Activated T-cell treated with anti-CD3 and anti-CD28 coated beads for 1 hour (primary cell): ENCODE data around the gene FAM53A.
"Not testable (repeated sequence)": the region's sequence is repeated elsewhere in the genome, so short reads cannot be mapped to it uniquely, and the experiment has no call there.

Experiments
- DNase-seq: peaks from one replicate; pipeline ENCODE4 v3.0.0-alpha.2; 2020; ENCODE audit warnings: low read depth

The FAM53A gene

DNA sequence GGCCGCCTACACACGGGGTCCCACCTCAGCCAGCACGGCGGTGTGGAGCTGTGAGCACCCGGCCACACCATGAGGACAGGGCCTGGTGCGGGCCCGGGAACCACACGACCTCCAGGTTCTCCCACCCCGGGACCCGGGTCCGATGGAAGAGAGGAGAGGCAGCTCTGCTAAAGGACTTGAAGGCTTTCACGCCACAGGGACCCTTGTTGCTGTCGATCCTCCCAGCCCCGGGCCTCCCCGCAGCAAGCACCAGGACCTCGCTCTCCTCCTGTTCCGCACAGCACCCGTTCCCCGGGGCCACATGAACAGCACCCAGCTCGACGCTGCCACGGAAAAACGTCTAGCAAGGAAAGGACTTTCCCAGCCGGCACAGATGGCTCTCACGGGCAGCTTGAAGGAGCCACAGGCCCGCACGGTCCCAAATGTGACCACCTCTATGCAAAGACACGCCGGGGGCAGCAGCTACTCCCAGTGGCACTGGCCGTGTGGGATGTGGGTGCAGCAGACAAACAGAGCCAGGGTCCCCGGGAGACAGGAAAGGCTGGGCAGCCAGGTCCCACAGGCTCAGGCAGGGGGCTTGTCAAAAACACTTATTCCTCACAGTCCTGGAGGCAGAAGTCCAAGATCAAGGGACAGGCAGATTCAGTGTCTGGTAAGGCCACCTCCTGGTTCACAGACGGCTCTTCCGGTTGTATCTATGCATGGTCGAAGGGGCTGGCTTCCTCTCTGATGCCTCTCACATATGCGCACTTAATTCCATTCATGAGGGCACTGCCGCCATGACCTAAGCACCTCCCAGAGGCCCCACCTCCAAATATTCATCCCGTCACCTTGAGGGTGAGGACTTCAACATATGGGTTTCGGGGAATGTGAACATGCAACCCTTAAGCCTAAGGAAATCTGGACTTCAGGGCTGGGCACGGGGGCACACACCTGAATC, 24.7 kb downstream of the FAM53A start:
- DNase-seq = no peak

DNA sequence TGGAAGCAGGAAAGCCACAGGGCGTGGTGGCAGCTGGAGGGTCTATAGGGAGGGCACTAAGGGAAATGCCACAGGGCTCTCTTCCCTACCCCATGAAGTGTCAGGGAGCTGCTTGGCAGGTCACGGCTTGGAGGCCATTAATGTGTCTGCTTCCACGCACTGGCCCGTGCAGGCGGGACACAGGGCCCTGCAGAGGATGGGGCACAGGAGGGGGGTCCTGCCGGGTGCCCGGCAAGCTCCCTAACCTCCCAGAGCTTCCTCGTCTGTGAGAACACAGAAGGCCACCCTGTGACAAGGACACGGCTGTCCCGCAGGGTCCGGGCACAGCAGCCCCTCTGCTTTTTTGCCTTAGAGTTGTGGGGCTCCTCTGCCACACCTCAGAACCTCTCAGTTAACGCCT, 25.5 kb downstream of the FAM53A start:
- no peak for DNase-seq

DNA sequence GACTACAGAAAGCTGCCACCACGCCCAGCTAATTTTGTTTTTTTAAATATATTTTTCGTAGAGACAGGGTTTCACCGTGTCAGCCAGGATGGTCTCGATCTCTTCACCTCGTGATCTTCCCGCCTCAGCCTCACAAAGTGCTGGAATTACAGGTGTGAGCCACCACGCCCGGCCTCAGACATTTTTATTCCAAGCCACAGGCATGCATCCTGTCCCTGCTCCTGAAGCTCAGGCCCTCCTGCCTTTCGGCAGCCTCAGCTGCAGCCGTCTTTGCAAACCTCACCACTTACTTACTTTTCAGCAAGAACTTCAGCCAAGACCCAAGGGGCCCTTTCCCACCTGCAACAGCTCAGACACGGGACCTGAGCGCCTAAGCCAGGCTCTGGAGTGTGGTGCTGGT, 26.0 kb downstream of the FAM53A start:
- no peak for DNase-seq

DNA sequence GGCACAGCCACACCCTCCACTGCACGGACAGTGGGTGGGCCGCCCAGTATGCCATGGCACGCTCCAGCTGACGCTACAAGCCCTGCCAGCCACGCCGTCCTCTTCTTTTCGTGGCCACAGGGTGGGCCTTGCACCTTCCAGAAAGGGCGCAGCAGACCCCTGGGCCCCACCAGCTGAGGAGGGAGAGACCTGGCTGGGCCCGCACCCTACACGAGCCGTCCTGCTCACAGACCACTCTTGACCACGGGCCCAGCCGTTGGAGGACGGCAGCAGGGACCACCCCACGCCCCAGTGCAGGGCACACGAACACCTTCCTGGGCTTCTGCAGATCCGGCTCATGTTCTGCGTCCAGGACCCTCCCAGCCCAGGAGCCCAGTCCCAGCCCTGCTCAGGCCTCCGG, 27.1 kb downstream of the FAM53A start:
- no peak for DNase-seq

DNA sequence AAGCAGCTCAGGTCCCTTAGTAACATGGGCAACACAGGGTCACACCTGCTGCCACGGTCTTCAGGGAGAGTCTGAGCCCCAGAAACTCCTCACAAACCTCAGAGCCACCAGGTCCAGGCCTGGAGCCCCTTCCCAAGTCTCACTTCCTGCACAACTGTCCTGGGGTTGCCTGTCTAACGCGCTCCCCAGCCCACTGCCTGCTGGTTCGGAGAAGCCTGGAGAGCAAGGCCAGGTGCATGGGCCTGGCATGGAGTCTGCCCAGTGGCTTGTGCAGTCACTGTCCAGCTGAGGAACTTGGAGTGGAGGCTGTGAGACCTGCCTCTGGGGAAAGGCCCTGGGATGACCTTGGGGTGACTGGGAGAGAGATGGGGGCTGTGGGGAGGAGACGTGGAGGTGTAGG, 28.0 kb downstream of the FAM53A start:
- DNase-seq = no peak

DNA sequence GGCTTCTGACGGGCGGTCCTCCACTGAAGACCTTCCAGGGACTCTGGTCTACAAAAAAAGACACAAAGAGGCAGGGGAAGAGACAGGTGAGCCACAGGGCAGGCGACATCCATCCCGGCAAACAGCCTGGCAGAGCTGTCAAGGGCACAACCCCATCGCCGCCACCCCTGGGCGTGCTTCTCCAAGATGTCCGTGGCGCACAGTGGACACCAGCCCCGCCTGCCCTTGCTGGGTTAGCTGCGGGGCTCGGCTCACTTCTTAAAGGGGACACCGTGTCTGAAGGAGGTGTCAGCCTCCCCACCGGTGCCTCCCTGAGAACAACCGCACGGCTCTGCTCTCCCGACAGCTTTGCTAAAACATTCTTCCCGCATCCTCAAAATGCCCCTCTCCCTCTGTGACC, 28.4 kb downstream of the FAM53A start:
- DNase-seq = no peak

DNA sequence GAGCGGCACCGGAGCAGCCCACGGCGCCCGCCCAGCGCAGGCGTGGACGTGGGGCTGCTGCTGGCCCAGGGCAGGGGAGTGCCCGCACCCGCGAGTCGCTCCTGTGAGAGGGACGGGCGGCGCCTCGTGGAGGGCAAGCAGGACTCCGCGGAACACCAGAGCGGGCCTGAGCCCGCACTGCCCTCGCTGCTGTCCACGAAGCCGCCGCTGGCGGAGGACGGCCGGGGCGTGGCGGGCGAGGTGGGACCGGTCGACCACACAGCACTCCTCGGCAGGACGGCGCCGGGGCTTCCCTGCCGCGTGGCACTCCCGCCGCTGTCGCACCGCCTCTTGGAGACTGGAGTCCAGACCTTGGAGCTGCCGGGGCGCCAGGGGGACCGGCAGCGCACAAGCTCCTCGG, 29.0 kb downstream of the FAM53A start:
- DNase-seq = no peak

DNA sequence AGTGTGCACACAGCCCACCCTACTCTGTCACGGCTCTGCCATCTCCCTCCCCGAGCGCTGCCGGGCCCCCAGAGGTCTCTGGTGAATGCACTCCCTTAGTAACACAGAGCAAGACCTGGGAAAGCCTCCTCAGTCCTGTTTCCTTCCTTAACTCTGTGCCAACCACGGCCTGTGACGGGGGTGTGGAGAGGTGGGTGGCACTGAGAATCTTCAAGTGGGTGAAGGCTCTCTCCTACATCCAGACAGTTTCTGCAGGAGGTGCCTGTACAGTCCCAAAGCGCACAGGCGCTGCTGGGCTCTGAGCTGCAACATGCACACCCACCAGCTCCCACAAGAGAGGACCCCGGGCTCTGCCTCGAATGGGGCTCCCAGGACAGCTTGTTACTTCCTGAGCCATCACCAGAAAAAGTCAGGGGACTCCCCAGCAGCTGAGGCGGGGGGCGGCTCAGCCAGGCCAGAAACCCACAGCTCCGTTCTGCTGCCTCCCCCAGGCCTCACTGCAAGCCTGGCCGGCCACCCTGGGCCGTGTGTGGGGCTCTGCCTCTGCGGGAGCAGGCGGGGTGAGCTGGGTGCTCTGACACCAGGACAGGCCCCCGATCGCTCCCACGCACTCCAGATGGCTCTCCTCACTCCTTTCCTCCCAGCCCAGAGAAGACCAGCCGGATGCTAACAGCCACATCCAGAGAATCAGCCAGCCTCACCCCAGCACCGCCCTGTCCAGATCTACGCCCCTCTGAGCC, 29.7 kb downstream of the FAM53A start:
- no peak for DNase-seq

DNA sequence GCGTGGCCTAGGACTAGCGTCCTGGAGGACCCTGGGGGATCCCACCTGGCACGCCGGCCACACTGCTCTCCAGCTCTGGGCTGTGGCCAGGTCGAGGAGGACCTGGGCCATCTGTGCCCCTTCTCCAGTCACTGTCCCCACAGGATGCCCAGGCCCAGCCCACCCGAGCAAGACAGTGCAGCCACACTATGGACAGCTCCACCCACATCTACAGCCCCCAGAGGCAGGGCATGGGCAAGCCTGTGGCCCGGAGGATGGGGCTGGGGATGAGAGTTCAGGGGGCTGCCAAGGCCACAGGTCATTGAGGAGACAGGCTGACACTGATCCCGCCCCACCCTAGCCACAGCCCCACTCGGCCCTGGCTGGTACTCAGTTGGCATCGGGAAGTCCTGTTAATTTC, 30.3 kb downstream of the FAM53A start:
- no peak for DNase-seq

DNA sequence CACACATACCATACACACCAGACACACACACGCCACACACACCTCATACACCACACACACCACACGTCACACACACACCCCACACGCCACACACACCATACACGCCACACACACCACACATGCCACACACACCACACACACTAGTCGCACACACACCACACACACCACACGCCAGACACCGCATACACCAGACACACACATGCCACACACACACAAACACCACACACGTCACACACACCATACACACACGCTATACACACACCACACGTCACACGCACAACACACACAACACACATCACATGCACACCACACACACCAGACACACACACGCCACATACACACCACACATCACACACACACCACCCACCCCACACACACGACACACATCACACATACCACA, 32.0 kb downstream of the FAM53A start:
- DNase-seq = no peak

DNA sequence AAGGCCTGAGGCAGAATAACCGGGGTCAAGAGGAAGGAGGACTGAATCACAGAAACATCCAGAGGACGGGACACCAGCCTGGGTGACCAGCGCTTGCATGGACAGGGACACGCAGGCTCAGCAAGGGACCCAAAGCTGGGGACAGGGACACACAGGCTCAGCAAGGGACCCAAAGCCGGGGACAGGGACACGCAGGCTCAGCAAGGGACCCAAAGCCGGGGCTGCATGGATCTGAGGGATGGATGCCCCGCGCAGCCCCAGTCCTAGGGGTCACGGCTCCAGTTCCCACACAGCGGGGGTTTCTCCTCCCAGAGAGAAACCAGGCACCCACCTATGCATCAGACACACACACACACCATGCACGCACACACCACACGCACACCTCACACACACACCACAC, 32.5 kb downstream of the FAM53A start:
- DNase-seq = no peak

DNA sequence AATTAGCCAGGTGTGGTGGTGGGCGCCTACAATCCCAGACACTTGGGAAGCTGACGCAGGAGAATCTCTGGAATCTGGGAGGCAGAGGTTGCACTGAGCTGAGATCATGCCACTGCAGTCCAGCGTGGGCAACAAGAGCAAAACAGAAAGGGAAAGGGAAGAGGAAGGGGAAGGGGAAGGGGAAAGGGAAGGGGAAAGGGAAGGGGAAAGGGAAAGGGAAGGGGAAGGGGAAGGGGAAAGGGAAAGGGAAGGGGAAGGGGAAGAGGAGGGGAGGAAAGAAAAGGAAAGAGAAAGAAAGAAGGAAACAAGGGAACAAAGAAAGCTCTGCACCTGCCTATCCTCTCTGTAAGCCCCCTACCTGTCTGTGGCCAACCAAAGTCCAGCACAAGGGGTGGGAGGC, 35.2 kb downstream of the FAM53A start:
- DNase-seq = no peak

DNA sequence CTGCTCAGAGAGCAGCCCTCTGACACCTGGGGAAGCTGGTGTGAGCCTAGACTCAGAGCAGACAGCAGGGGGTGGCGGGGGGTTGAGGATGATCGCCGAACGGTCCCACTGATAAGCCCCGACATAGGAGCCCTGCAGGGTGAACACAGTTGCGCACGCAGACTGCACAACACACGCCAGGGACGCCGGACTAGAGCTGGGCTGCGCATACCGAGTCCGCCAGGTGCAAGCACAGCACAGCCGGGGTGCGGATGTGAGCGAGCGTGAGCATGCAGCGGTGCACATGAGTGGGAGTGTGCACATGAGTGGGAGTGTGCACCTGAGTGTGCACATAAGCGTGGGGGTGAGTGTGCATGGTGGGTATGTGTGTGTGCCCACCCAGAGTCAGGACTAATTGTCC, 36.7 kb downstream of the FAM53A start:
- DNase-seq = no peak

DNA sequence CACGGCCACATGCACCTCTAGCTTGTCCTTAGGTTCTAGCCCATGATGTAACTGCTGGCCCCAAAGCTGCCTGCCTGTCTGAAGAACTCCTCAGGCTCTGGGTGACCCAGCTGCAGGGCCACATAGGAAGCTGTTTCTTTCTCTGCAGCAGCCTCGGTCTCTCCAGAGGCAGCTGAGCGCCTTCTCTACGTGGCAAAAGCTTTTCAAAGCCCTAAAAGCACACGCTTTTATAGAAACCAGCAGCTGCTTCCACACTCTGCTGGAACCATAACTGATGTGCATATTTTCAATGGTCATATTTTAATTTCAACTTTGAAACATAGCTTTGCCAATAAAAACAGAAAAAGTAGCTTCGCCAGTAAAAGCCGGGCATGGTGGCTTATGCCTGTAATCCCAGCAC, 37.4 kb downstream of the FAM53A start:
- DNase-seq = no peak

DNA sequence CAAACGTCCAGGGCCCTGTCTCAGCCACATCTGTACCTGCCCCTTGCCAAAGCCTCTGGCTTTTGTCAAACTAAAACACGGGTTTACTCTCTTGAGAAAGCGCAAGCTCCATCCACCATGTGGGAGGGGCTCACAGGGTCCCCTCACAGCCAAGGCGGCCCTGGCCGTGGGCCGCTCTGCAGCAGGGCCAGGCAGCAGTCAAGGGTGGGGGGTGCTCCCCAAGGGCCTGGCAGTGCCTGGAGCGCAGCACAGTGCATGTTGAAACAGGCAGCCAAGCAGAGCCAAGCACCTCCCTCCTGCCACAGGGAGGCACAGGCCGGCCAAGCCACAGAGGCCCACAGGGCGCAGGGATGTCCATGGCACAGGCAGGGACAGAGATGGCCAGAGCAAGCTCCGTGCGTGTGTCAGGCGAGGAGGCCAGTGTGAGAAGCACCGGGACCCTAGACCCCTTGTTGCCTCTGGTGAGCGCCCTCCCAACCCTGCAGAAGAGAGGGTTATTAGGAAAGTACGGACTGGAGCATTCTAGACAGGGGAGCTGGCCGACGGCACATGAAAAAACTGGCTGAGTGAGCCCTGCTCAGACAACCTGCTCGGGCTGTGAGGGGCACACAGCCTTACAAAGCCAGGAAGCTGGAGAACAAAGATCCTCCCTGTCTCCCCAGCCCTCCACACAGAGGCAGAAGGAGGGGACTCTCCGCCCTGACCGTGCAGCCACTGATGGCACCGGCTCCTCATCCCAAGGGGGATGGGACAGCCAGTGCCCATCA, 39.0 kb downstream of the FAM53A start:
- no peak for DNase-seq

DNA sequence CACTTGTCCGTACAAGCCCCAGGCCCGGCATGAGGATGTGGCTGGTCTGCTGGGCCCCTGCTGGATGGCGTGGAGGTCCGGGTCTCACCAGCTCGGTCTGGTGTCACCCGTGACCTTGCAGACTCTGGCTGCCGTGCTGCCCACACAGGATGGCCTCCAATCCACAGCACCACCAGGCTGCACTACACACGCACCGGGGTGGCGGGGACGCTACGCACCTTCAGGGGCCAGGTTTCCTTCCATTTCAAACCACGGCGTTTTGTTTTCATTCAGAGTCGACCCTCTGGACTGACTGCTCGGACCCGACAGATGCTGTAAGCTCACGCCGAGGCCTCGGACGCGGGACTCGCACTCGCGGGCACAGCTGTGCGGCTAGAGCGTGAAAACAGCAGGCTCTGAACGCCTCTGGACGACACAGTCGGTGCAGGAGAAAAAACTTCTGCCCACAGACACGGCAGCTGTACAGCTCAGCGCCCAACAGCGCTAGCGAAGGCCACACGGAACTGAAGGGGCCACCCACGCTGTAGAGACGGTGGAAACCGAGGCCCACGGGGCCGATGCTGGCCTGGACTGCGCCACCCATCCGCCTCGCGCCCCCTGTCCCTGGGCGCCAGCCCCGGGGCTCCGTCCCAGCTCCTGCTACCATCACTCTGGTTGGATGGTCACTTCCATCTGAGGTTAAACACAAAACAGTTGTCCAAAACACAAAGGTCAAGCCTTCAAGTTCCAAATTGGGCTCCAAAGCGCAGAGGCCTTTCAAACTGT, 40.0 kb downstream of the FAM53A start:
- DNase-seq = no peak

DNA sequence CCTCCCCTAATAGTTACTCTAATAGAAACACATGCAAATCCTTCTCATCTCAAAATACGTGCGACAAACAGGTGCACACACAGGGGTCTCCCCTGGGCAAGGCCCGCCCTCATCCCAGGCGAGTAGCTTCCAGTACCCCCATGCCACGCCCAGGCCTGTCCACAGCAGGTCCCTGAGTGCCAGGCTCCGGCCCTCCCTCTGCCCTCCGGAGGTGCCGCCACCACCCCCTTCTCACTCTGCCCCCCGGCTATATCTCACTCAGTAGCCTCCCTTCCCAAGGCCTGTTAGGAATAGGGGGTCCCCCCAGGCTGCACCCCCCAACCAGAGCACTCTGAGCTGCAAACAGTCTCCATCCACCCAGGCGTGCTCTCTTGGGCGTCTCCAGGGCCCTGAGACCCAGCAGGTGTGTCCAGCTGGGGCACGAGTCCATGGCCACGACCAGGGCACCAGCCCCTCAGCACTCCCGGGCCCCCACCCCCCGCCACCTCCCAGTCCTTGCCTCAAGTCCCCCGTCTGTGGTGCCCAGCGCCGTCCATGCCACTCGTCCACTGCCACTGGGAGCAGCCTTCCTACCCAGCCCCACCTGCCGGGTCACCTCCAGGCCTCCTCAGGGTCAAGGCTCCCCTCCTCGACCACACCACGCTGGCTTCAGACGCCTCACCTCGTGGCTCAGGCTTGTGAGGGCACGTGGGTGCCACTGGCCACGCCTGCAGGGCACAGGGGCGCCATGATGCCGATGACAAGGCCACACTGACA, 41.7 kb downstream of the FAM53A start:
- DNase-seq = no peak

DNA sequence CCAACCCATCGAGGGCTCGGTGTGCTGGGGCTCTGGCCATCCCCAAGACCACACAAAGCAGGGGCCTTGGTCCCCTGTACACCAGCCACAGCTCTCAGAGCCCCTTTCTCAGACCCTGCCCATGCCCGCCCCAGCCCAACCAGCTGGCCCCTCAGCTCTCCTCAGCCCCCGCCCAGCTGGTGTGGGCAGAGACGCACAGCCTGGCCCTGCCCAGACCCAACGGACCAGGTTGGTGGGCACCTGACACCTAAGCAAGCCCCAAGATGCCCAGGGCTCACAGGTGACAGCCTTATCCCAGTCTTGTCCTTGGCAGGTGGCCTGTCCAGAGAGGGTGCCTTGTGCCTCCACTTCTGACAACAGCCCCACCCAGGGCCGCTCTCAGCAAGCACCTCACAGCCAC, 42.4 kb downstream of the FAM53A start:
- no peak for DNase-seq

DNA sequence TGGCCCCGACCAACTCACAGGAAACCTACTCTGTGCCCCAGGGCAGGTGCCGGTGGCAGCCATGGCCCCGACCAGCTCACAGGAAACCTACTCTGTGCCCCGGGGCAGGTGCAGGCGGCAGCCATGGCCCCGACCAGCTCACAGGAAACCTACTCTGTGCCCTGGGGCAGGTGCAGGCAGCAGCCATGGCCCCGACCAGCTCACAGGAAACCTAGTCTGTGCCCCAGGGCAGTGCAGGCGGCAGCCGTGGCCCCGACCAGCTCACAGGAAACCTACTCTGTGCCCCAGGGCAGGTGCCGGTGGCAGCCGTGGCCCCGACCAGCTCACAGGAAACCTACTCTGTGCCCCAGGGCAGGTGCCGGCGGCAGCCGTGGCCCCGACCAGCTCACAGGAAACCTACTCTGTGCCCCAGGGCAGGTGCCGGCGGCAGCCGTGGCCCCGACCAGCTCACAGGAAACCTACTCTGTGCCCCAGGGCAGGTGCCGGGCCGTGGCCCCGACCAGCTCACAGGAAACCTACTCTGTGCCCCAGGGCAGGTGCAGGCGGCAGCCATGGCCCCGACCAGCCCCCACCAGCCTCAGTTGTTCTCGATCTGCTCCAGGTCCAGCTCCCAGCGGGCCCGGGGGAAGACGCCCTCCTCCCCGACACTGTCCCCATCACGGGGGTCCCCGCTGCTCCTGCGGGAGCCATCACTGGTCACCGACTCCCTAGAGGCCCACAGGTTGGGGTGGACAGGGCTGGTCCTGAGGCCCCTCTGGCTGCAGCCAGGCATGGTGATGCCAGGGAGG, 43.2 kb downstream of the FAM53A start:
- not testable (repeated sequence) for DNase-seq

DNA sequence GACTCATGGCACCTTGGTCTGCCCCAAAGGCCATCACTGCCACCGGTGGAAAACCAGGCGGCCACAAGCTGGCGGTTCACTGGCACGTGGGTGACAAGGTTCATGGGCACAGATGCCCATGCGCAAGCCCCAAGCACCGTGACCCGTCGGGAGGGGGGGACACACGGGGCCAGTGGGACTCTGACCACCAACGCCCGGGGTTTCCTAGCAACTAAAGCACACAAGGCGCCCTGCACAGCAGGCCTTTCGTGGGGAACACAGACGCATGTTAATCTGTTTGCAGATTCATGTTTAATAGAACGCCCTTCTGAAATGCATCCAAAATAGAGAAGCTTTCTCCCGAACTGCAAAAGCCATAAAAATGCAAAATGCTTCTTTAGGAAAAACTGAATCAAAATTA, 43.9 kb downstream of the FAM53A start:
- DNase-seq = no peak
